Measurements from ENCODE around the gene RAB7A. TPM values are rescaled to one million over a fixed set of nuclear protein-coding genes. Genes with fewer than 3 reads are reported as not detected.
"Not testable (repeated sequence)": the region's sequence is repeated elsewhere in the genome, so short reads cannot be mapped to it uniquely, and the experiment has no call there.

RAB7A gene
- total and polyA plus RNA-seq, 2 of the 4 experiments (the other 2 are of a cell fraction): 57.0 to 240 TPM

DNA sequence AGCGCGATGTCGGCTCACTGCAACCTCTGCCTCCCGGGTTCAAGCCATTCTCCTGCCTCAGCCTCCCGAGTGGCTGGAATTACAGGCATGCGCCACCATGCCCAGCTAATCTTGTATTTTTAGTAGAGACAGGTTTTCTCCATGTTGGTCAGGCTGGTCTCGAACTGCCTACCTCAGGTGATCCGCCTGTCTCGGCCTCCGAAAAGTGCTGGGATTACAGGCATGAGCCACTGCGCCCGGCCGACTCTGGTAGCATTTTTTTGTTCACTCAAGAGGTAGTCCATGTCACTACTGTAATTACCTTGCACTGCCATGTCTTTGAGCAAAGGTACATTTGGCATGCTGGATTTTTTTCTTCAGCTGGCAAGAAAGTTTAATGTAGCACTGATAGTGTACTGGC is 2.5 kb downstream of the RAB7A start:
- dilution Hi-C loops (cut with HindIII; ENCODE audit: low sequenced_read_pairs, unreplicated experiment); H3K18ac ChIP-seq (ENCODE audit: low read depth, low read length); in situ Hi-C loops (cut with MboI; ENCODE audit: low sequenced_read_pairs): not testable (repeated sequence)

More for the DNA sequence above, 2.5 kb downstream of the RAB7A start:
- Histone ChIP-seq H3K23ac (ENCODE audit: low read depth, low read length) (peak overlapping the region; percentile 6), H3K79me1 (ENCODE audit: low read depth in 1 of 2, low read length in 2 of 2) (peaks cover 0 to 39% of the 10 kb centered on the region in 2 experiments; a peak in 2 of 4 replicates), H3K4me1 (ENCODE audit: control insufficient read depth, insufficient read depth, low read length) (peaks cover 13% of the 10 kb centered on the region), H4K20me1 (ENCODE audit: insufficient read depth, low read length) (peaks cover 75% of the 10 kb centered on the region), H3K4me2 (ENCODE audit: low read depth, low read length) (peak overlapping the region; percentile 97), H3K9me1 (ENCODE audit: insufficient read depth, low read length) (peaks cover 11% of the 10 kb centered on the region), H3K14ac (replicated peaks; ENCODE audit: low read depth, low read length) (0 out of 2 replicates have a peak overlapping the region, but pooled peaks have one; percentile 62), H2BK5ac (ENCODE audit: low read depth, low read length, poor library complexity, severe bottlenecking) (peak overlapping the region; percentile 65)
- DNase-seq; H3K9ac ChIP-seq (ENCODE audit: low read depth, low read length); H4K5ac ChIP-seq (ENCODE audit: low read depth, low read length); H4K8ac ChIP-seq (ENCODE audit: low read depth in 2 of 2, low read length in 2 of 2); H3K36me3 ChIP-seq (ENCODE audit: control insufficient read depth, insufficient read depth, low read length); H3K27me3 ChIP-seq (ENCODE audit: control insufficient read depth, insufficient read depth, low read length); H3K9me3 ChIP-seq (ENCODE audit: control insufficient read depth, insufficient read depth, low read length); H2AFZ ChIP-seq (replicated peaks; ENCODE audit: low read length, poor library complexity); intact Hi-C loops (cut with micrococcal nuclease); BruUV-seq (replicated peaks); H4K91ac ChIP-seq (ENCODE audit: insufficient read depth, low read depth, low read length); POLR2A ChIA-PET (ENCODE audit: unreplicated experiment); H3K4me3 ChIP-seq (ENCODE audit: insufficient read depth, low read depth, low read length); H2BK15ac ChIP-seq (ENCODE audit: low read depth, low read length); H2BK20ac ChIP-seq (ENCODE audit: low read depth, low read length); ATAC-seq (ENCODE audit: low read depth); H2AK5ac ChIP-seq (ENCODE audit: low read depth, low read length); H3K56ac ChIP-seq (ENCODE audit: extremely low read depth, insufficient read depth, low read length); H2AK9ac ChIP-seq (replicated peaks; ENCODE audit: low read depth, low read length, poor library complexity); H3K4ac ChIP-seq (ENCODE audit: low read depth, low read length); H2BK120ac ChIP-seq (ENCODE audit: low read depth, low read length); H3K27ac ChIP-seq (ENCODE audit: insufficient read depth, low read length): not testable (repeated sequence)
- WGBS, 2 experiments (ENCODE audit: extremely low coverage in 2 of 2, insufficient read length in 1 of 2): 96% methylated on average over 8 of the region's 13 CpGs; no CpG with 5 or more reads in 1 of the 2 experiments
- CTCF ChIA-PET: interaction anchor here (1.9 kb wide), 1 partner anchor 66 kb away, joined by 5 read pairs; no protein-coding TSS in a partner anchor
